GM21515 (cell line): ENCODE data around the gene RASA4.
"Not testable (repeated sequence)": the region's sequence is repeated elsewhere in the genome, so short reads cannot be mapped to it uniquely, and the experiment has no call there.

ENCODE experiments used
- ATAC-seq: cut with Tn5 transposase; IDR thresholded peaks from one replicate; pipeline ENCODE4 v1.9.1; 2021; ENCODE audit not compliant: unreplicated experiment

The RASA4 gene

DNA sequence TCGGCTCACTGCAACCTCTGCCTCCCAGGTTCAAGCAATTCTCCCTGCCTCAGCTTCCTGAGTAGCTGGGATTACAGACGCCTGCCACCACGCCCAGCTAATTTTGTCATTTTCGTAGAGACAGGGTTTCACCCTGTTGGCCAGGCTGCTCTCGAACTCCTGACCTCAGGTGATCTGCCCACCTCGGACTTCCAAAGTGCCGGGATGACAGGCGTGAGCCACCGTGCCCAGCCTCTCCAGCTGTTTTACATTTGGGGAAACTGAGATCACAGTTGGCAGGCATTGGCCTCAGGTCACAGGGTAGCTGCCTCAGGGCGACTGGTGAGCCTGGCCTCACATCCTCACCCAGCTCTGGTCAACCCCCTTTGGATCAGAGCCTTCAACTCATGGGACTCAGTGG lies 6.8 kb downstream of the RASA4 start:
- not testable (repeated sequence) for ATAC-seq

DNA sequence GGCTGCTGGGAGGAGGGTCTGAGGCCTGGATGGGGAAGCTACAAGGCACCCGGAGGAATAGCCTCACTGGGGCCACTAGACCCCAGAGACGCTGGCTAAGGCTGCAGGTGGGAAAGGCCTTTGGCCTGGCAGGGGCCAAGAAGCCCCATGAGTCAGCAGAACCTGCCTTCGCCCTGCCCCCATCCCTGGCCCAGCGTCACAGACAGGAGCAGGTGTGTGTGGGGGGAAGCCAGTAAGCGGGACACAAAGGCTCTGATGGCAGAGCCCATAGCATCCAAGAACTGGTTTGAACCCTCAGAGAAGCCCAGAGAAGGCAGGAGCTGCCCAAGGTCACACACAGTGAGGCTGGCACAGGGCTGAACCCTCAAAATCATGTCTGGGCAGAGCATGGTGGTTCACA lies 9.7 kb downstream of the RASA4 start:
- not testable (repeated sequence) for ATAC-seq

DNA sequence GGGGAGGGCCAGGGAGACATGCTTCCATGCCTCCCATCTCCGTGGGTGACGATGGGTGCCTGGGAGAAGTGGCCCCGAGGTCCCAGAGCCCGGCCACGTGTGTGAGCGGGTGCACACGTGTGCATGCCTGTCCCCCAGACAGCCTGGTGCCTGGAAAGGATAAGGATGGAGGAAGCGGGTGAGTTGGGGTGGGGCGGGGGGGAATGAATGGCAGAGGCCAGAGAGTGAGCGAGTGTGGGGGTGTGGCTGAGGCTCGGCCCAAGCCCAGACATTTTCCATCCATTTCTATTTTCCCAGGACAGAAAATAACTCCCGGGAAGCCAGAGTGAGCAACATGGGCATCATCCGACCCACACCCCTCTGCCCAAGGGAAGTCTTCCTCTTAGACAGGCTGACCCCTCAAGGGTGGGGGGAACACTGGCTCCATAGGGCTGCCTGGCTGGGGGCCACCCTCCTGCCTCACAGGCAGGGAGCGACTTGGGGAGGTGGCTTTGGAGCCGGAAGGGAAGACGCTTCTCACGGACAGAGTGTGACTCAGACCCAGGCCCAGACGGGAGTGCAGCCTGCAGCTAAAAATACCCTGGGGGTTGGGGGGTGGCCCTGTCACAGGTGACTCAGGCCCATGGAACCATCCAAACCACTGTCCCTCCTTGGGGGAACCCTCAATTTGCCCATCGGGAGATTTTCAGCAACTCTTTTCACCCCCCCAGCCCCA lies 12.0 kb downstream of the RASA4 start:
- ATAC-seq: not testable (repeated sequence)

DNA sequence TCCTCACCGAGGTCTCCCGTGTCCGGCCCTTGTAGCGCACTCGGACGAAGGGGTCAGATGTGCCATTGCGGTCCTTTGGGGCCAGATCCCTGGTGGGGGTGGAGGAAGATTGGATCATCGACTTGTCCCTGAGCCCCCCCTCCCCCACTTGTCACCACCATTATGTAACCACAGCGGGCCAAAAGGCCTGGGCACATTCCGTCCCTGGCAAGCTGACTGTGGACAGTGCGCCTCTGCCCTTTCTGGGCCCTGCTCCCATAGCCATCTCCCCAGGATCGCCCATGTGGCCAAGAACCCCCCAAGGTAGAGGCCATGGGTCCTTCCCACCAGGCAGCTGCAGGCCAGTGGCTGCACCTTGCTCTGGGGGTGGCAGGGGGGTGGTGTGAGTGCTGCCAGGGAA lies 14.2 kb downstream of the RASA4 start:
- ATAC-seq: not testable (repeated sequence)

DNA sequence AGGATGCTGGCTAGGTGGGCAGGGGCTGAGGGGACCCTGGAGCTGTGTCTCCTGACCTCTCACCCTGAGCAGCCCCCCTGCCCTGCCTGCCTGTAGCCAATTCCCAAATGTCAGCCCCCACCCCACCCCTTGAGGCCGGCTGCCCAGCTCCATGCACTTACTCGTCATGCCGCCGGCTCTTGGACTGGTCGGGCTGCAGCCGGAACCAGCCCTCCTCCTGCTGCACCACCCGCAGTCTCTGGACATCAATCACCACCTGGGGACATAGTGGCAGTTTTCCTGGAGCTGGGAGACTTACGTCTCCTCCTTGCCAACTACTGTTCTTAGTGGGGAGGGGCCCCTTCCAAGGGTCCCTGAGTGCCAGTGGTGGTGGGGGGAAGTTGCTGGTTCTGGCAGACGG lies 16.9 kb downstream of the RASA4 start:
- not testable (repeated sequence) for ATAC-seq

DNA sequence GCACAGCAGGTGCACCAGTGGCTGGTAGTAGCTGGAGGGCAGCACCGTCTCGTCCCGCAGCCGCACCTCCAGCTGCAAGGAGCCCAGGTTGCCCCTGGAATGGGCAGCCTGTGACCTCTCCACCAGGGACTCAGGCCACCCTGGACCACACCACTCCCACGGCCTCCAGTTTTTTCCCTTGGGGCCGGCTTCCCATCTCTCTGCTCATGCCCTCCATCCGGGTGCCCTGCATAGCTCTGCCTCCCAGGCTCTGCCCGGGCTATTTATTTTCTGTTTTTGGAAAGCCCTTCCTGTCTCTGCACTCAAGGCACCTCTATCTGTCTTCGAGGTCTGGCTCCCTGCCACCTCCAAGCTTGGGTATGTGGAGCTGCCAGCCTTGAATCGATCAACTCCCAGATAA lies 20.5 kb downstream of the RASA4 start:
- ATAC-seq: not testable (repeated sequence)

DNA sequence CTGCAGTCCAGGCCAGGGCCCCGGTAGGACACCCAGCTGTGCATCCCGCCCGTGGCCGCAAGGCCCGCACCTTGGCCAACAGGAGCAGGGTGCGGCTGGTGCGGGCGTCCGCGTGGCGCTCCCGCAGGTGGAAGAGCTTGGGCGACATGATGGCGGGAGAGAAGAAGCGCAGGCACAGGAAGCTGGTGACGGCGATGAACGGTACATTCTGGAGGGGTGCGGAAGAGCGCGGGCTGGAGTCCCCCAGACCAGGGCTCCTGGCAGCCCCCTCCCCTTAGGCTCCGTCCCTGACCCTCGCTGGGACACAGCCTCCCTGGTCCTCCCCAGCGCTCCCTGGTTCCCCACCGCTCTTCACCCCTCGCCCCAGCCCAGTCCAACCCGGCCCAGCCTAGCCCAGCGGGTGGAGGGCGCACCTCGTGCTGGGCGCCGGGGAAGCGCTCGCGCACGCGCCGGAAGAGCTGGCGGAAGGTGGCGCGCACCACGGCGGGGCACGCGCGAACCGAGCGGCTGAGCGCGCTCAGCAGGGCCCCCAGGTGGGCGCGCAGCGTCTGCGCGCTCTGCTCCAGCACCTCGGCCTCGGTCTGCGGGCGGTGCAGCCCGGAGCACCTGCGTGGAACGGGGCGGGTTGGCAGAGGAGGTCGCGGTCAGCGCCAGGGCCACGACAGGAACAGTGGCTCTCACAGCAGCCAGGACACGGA lies 22.8 kb downstream of the RASA4 start:
- peak; percentile 62 for ATAC-seq

DNA sequence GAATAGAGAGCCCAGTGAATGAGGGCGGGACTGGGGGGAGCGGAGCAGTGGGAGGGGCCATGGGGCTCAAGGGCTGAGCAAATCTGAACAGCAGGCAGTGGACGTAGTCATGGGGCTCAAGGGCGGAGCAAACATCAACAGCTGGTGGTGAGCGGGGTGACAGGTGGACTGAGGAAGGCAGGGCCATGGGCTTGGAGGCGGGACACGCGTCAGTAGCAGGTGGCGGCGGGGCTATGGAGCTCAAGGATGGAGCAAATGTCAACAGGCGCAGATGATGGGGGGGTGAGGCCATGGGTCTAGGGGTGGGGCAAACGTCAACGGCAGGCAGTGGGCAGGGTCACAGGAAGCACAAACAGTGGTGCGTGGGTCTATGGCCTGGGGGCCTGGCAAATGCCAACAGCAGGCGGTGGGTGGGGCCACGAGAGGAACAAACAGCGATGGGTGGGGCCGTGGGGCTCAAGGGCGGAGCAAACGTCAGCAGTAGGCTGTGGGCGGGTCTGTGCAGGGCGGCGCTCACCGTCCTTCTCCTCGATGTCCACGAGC lies 24.0 kb downstream of the RASA4 start:
- ATAC-seq: peak; percentile 56

DNA sequence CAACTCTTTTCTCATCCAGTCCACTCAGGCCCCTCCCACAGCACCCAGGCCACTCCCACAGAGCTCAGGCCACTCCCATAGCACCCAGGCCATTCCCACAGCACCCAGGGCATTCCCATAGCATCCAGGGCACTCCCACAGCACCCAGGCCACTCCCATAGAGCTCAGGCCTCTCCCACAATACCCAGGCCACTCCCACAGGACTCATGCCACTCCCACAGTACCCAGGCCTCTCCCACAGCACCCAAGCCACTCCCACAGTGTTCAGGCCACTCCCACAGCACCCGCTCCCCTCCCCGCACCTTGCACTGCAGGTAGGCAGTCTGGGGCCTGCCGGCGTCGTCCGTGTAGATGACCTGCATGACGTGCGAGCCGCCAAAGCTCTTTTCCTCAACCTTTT lies 26.7 kb downstream of the RASA4 start:
- ATAC-seq: peak; percentile 49

DNA sequence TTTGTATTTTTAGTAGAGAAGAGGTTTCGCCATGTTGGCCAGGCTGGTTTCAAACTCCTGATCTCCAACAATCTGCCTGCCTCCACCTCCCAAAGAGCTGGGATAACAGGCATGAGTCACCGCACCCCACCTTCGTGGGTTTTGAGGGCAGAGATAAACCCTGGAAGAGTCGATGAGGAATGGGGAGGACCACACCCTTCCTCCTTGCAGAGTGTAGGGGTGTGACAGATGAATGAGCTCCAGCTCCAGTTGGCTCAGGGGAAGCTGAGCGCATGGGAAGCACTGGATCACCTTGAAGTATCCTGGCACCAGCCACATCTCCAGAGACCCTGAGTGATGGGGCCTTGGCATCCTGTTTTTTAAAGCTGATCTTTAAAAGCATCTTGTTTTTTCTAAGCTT lies 33.1 kb downstream of the RASA4 start:
- not testable (repeated sequence) for ATAC-seq

DNA sequence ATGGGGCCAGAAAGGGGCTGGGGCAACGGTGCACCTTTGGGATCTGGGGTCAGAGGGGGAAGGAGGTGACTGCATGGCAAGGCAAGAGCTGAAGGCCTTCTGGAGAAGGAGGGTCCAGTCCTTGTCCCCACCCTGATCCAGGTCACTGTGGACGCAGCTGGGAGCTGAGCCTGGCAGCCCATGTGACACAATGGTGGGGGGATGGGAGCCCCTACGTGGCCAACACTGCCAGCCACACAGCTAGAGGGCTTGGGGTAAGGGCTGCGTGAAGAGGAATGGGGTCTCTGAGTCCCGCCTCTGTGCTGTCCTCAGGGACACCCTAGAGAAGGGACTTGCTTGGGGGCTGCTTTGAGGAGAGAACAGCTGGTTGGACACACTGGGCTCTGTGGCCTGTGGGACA lies 34.8 kb downstream of the RASA4 start:
- not testable (repeated sequence) for ATAC-seq

DNA sequence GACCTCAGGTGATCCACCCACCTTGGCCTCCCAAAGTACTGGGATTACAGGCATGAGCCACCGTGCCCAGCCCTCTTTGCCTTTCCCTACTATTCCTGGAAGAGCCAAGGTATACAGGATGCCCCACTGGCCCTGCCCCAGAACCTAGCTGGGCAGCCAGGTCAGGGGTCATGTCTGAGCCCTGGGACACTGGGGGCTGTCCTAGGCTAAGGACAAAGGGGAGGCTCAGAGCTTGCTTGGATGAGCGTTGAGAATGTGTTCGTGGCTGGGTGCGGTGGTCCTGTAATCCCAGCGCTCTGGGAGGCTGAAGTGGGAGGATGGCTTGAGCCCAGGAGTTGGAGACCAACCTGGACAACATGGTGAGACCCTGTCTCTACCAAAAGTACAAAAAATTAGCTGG lies 38.1 kb downstream of the RASA4 start:
- ATAC-seq: not testable (repeated sequence)

DNA sequence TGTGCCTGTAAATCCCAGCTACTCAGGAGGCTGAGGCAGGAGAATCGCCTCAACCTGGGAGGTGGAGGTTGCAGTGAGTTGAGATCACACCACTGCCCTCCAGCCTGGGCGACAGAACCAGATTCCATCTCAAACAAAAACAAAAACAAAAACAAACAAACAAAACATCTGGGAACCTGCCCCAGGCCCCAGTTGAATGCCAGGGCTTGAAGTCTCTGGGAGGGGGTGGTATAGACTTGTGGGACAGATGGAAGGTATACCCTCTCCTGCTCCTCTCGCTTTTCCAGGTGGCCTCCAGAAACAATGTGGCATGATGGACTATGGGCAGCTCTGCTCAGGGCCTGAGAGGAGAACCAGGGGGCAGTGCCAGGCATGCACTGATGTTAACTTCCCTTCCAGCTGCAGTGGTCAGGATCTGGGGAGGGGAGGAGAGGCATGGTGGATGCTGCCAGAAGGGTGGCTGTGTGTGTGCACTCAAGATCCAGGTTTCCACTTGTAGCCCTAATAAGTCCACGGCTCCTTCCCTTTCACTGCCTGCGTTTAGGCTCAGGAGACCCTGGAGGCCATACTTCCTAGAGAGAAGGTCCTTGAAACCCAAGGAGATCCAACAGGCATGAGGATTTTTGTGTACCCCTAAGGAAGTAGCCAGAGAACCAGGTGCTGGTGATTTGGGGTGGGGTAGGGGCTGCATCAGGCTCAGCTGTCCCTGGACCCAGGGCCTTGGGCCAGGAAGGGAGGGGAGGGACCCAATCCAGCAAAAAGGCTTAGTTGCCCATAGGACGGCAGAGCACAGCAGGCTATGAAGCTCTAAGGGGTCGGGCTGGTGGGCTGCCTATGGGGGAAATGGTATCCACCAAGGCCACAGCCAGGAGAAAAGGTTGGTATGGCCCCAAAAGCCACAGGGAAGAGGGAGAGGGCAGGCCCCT lies 39.0 kb downstream of the RASA4 start:
- ATAC-seq: not testable (repeated sequence)

DNA sequence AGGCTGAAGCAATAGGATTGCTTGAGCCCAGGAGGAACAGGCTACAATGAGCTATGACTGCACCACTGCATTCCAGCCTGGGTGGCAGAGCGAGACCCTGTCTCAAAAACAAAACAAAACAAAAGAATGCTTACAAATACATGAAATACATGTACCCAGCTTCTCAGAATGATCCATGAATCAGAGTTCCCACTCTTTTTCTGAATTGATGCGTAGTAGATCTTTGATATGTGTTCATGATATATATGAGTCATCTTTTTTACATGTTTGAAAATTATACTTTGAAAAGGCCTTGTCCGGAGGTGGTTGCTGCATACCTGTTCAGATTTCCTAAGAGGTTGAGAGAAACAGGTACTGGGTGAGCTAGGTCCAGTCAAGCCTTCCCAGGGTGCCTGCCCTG lies 40.2 kb downstream of the RASA4 start:
- not testable (repeated sequence) for ATAC-seq

DNA sequence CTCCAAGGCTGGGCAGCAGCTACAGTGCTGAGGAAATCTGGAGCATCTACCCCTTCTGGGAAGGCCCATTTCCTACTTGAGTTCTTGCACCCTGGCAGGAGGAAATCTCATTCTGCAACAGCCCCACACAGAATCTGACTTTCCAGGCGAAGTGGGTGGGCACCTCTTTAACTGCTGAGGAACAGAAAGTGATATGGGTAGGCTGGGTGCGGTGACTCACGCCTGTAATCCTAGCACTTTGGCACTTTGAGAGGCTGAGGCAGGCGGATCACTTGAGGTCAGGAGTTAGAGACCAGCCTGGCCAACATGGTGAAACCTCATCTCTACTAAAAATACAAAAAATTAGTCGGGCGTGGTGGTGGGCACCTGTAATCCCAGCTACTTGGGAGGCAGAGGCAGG lies 41.9 kb downstream of the RASA4 start:
- not testable (repeated sequence) for ATAC-seq

DNA sequence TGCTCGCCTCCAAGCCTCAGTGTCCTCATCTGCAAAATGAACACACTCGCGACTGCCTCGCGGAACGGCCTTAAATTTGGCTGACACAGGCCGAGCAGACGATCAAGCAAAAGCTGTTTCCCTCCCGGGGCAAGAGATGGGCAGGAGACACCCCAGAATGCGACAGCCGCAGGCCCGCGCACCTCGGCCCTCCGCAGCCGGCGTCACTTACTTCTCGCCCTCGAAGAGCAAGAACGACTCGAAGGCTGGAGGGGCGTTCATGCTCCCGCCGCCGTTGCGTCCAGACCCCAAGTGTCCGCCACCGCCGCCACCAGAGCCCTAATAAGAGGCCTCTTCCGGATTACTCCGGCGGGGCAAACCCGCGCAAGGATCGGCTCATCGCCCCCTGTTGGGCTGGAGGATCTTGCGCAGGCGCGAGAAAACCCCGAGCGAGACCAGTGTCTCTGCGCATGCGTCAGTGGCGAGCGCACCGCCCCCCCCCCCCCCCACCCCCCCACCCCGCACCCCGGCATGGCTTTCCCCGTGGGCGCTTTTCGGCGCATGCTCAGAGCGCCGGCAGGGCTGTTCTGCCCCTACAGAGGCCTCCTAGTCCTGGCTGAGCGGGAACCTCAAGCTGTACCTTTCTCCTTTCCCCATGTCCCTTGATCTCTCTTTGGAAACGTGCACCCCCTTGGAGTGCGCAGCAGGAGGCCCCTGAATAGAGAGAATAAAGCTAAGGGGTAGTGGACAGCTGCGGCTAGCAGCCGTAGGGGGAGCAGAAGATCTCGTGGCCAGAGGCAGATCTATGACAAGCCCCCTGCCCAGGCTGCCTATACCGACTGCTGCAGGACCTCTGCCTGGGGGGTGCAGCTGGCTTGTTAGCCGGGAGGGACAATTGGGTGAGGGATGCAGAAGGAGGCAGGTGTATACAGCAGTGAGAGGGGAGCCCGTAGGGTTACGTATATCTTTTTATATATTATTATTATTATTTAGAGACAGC lies 44.0 kb downstream of the RASA4 start, which contains the start of gene POLR2J3:
Gene POLR2J3 (minus strand): TSS at position 323 of the 979 bp plus-strand sequence. CDS start 62 bp downstream, at position 261.
- ATAC-seq: peak; percentile 89

DNA sequence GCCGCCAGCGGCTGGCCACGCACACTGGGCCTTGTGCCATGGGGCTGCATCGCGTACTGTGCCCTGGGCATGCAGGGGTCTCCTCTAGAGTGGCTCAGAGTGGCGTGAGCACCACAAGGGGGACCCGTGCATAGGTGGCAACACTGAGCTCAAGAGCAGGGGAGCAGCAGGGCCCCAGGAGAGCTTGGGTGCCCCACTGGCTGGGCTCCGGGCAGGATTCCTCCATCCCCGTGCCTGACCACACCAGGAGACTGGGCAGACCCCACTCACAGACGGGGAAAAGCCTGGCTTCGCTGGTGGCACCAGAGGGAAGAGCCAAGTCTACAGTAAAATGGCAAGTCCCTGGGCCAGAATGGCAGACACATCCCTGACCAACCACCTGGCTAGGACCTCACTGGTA lies 47.9 kb downstream of the RASA4 start:
- ATAC-seq: not testable (repeated sequence)

DNA sequence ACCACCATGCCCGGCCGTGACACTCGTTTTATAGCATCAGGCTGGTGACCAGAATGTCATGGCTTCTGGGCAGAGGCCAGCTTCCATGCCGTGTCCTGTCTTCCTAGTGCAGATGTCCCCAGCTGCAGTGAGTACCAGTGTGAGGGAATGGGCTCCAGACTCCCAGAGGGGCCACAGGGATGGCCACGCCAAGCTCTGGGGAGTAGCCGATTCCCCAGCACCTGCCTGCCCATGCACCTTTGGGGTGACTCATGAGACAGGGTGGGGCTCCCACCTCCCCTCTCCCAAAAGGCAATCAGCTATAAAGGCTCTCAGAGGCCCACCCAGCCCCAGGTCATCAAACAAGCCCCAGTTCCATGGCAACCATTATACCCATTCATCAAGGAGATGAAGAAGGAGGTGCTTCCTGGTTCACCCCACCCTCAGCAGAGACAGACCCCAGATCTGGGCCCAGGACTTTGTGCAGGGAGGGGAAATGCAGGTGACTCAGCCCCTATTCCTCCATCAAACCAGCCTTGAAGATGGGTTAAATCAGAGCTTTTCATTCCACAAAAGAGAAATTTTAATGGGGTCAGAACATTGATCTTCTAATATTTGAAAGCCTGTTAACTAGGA lies 65.6 kb downstream of the RASA4 start, which contains the start of gene SPDYE2:
Gene SPDYE2 (plus strand): TSS at position 419 of the 615 bp plus-strand sequence. CDS start 2,030 bp downstream, outside the sequence.
- ATAC-seq: not testable (repeated sequence)

DNA sequence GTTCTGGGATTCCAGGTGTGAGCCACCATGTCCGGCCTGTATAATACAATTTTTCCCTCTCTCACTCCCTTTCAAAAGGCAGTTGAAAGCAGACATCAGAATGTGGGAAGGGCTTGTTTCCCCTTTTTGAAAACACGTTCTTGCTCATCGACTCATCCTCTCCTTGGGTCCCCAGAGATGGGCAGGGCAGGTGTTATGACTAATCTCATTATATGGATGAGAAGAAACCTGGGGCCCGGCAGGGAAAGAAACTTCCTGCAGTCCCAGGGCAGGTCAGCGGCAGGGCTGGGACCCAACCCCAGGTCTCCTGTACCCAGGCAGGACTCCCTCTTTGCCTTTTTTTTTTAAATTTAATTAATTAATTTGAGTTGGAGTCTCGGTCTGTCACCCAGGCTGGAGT lies 70.2 kb downstream of the RASA4 start:
- ATAC-seq: peak; percentile 64
